Hepatocyte (in vitro differentiated cells): Measurements from ENCODE around the gene OBSL1.

Experiments used
- CTCF ChIP-seq: fragments of 200-600 bp; sonication (generic); IDR thresholded peaks from 2 replicates; pipeline ENCODE4 v1.5.1; 2016; ENCODE audit warnings: antibody characterized with exemption, mild to moderate bottlenecking; ENCODE audit not compliant: poor library complexity
- EZH2phosphoT487 ChIP-seq: fragments of 200-600 bp; sonication (generic); IDR thresholded peaks from one replicate; pipeline ENCODE4 v1.6.1; 2018; ENCODE audit warnings: antibody characterized with exemption, mild to moderate bottlenecking, low read depth, moderate library complexity; ENCODE audit not compliant: unreplicated experiment, severe bottlenecking

DNA sequence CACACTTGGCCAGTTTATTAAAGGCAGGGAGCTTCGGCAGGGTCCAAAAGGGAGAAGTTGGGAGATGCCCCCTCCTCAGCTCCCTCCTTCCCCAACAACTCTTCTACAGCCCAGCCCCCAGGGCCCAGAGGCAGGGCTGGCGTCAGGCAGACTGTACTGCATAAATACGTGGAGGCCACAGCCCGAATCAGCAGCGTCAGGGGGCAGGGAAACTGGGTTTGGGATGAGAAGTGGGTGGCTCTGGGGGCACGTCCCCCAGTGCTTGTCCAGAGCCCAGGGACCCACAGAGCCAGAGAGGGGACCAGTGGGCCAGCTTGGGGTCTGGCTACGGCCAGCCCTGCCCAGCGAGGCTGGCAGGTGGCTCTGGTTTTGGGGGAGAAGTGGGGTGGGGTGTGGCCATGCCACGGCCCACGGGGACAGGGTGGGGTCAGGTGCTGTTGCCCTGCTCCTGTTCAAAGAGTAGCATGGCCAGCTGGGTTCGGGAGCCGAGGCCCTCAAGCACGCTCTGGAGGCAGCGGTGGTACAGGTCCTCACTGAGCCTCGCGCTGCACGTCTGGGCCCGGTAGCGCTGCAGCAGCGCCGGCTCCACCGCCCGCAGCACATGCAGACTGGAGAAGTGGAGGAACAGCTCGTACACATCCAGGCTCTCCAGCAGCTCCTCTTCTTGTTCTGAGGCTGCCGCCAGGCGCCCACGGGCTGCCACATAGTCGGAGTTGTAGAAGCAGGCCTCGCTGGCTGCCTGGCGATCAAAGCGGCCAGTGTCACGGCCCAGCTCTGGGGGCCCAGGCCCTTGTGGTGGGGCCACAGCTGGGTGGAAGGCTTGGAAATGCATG, 32.2 kb downstream of the OBSL1 start:
- no peak for TF ChIP-seq CTCF
- TF ChIP-seq EZH2phosphoT487 = no peak
